Measurements from ENCODE around the gene NRG3. TPM values are rescaled to one million over a fixed set of nuclear protein-coding genes. Genes with fewer than 3 reads are reported as not detected.

Gene NRG3
- total and polyA plus RNA-seq, 9 donors: 0.04 to 4.5 (median 0.15) TPM; not detected in 2

GRCh38 chr10:81996927-81997326 is 121.9 kb downstream of the NRG3 start:
- Histone ChIP-seq H3K36me3 (no peaks in the 10 kb centered on the region), H3K9me3 (no peaks in the 10 kb centered on the region), H3K27ac (no peak overlapping the region), H3K27me3 (no peaks in the 10 kb centered on the region), H3K4me1 (ENCODE audit: insufficient read depth) (no peaks in the 10 kb centered on the region), H3K4me3 (no peak overlapping the region)
- 55 to 66% (median 66%) methylated on average over 3 of the region's 3 CpGs for WGBS, 3 donors
- TF ChIP-seq EP300 (IDR thresholded peaks at IDR 0.05) (no peak), POLR2A (IDR thresholded peaks at IDR 0.05) (no peak), CTCF (IDR thresholded peaks at IDR 0.05) (no peak)
- DNase-seq: no peak
- intact Hi-C loops (cut with DNase I): no loop called here

- TF ChIP-seq CTCF (IDR thresholded peaks at IDR 0.05) (no peak), POLR2A (IDR thresholded peaks at IDR 0.05) (no peak), EP300 (IDR thresholded peaks at IDR 0.05) (no peak)
- 54 to 69% (median 55%) methylated on average over 4 of the region's 4 CpGs for WGBS, 3 donors
These were observed 146.0 kb downstream of the NRG3 start for GRCh38 chr10:82020999-82021398.

GRCh38 chr10:82027711-82028110 is 152.7 kb downstream of the NRG3 start:
- DNase-seq: no peak
- Histone ChIP-seq H3K4me3 (no peak overlapping the region), H3K27me3 (no peaks in the 10 kb centered on the region), H3K4me1 (ENCODE audit: insufficient read depth) (no peaks in the 10 kb centered on the region), H3K9me3 (no peaks in the 10 kb centered on the region), H3K36me3 (no peaks in the 10 kb centered on the region), H3K27ac (no peak overlapping the region)
- WGBS, 3 donors: 86 to 97% (median 91%) methylated on average over 1 of the region's 1 CpG
- intact Hi-C loops (cut with DNase I): no loop called here
- TF ChIP-seq CTCF (IDR thresholded peaks at IDR 0.05) (no peak), EP300 (IDR thresholded peaks at IDR 0.05) (no peak), POLR2A (IDR thresholded peaks at IDR 0.05) (no peak)

More at GRCh38 chr10:82020999-82021398, 146.0 kb downstream of the NRG3 start:
- intact Hi-C loops (cut with DNase I): no loop called here
- Histone ChIP-seq H3K4me1 (ENCODE audit: insufficient read depth) (no peaks in the 10 kb centered on the region), H3K9me3 (no peaks in the 10 kb centered on the region), H3K27me3 (no peaks in the 10 kb centered on the region), H3K36me3 (no peaks in the 10 kb centered on the region), H3K4me3 (no peak overlapping the region), H3K27ac (no peak overlapping the region)
- no peak for DNase-seq

GRCh38 chr10:82037076-82037475 is 162.1 kb downstream of the NRG3 start:
- H3K4me1 ChIP-seq (ENCODE audit: insufficient read depth): no peaks in the 10 kb centered on the region
- no peak overlapping the region for H3K27ac ChIP-seq
- H3K9me3 ChIP-seq: no peaks in the 10 kb centered on the region
- intact Hi-C loops (cut with DNase I): no loop called here
- no peak for TF ChIP-seq EP300 (IDR thresholded peaks at IDR 0.05)
- no peak for TF ChIP-seq CTCF (IDR thresholded peaks at IDR 0.05)
- TF ChIP-seq POLR2A (IDR thresholded peaks at IDR 0.05): no peak
- H3K4me3 ChIP-seq: no peak overlapping the region
- H3K27me3 ChIP-seq: no peaks in the 10 kb centered on the region
- DNase-seq: no peak
- no peaks in the 10 kb centered on the region for H3K36me3 ChIP-seq

- Histone ChIP-seq H3K27me3 (no peaks in the 10 kb centered on the region), H3K4me1 (ENCODE audit: insufficient read depth) (no peaks in the 10 kb centered on the region), H3K4me3 (no peak overlapping the region), H3K36me3 (no peaks in the 10 kb centered on the region), H3K27ac (no peak overlapping the region), H3K9me3 (no peaks in the 10 kb centered on the region)
- TF ChIP-seq POLR2A (IDR thresholded peaks at IDR 0.05): no peak
- TF ChIP-seq CTCF (IDR thresholded peaks at IDR 0.05): no peak
- intact Hi-C loops (cut with DNase I): no loop called here
- no peak for DNase-seq
These were observed 163.6 kb downstream of the NRG3 start for GRCh38 chr10:82038587-82038986.

Measured in ovary (tissue), 9 donors.